ENCODE results near the gene CDCA5. TPM values are rescaled to one million over a fixed set of nuclear protein-coding genes. Genes with fewer than 3 reads are reported as not detected.
A peak's percentile ranks its signal among the peaks of the same experiment; 100 is the strongest.

The CDCA5 gene
- total and polyA plus RNA-seq, 4 donors, result 1.8 to 2.7 (median 2.2) TPM

DNA sequence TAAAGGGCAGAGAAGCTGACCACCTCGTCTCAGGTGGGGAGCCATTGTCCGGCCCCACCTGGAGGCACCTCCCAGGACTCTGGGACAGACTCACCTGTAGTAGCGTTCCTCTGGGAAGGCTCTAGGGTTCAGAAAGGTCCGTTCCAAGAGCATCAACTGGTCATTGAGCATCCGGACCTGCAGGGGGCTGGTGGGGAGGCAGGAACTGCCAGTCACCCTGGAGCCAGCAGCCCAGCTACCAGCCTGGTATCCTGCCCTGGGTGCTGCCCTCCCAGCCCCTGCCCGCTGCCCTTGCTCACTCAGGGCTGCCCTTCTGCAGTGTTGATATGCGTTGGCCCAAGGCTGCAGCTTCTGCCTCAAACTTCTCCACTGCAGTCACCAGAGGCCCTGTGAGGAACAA is 38.1 kb downstream of the CDCA5 start:
- ATAC-seq (ENCODE audit: insufficient read depth, low FRiP score), result no peak
- 90 to 93% methylated on average over 7 of the region's 7 CpGs for WGBS, 2 donors
- Histone ChIP-seq H3K4me1 (ENCODE audit: control insufficient read depth in 5 of 5, insufficient read depth in 5 of 5, low read length in 5 of 5) (peaks cover 0 to 23% (median 0%) of the 10 kb centered on the region in 5 donors), H3K9me3 (ENCODE audit: control insufficient read depth in 4 of 4, insufficient read depth in 3 of 4, low read length in 3 of 4) (no peaks in the 10 kb centered on the region), H3K27ac (ENCODE audit: low read depth in 1 of 2, low read length in 1 of 2) (no peak overlapping the region), H3K36me3 (ENCODE audit: control insufficient read depth in 4 of 4, insufficient read depth in 4 of 4, low read length in 4 of 4) (peaks cover 0 to 18% (median 8%) of the 10 kb centered on the region in 4 donors), H3K4me3 (no peak overlapping the region), H3K27me3 (ENCODE audit: control insufficient read depth in 3 of 3, insufficient read depth in 3 of 3, low read length in 2 of 3) (no peaks in the 10 kb centered on the region), H3K9ac (ENCODE audit: insufficient read depth in 1 of 2, low read length in 2 of 2) (no peak overlapping the region)
- no peak for DNase-seq
- TF ChIP-seq CTCF (IDR thresholded peaks at IDR 0.05; ENCODE audit: control extremely low read depth, extremely low read depth), result no peak

GRCh38 chr11:65045061-65045460 is 38.8 kb downstream of the CDCA5 start:
- ATAC-seq (ENCODE audit: insufficient read depth, low FRiP score) (no peak), DNase-seq (no peak)
- Histone ChIP-seq H3K27me3 (ENCODE audit: control insufficient read depth in 3 of 3, insufficient read depth in 3 of 3, low read length in 2 of 3) (no peaks in the 10 kb centered on the region), H3K4me1 (ENCODE audit: control insufficient read depth in 5 of 5, insufficient read depth in 5 of 5, low read length in 5 of 5) (peaks cover 0 to 28% (median 0%) of the 10 kb centered on the region in 5 donors), H3K27ac (ENCODE audit: low read depth in 1 of 2, low read length in 1 of 2) (no peak overlapping the region), H3K9me3 (ENCODE audit: control insufficient read depth in 4 of 4, insufficient read depth in 3 of 4, low read length in 3 of 4) (no peaks in the 10 kb centered on the region), H3K4me3 (no peak overlapping the region), H3K36me3 (ENCODE audit: control insufficient read depth in 4 of 4, insufficient read depth in 4 of 4, low read length in 4 of 4) (peaks cover 0 to 18% (median 8%) of the 10 kb centered on the region in 4 donors), H3K9ac (ENCODE audit: insufficient read depth in 1 of 2, low read length in 2 of 2) (no peak overlapping the region)
- 92 to 94% methylated on average over 5 of the region's 5 CpGs for WGBS, 2 donors
- no peak for TF ChIP-seq CTCF (IDR thresholded peaks at IDR 0.05; ENCODE audit: control extremely low read depth, extremely low read depth)

GRCh38 chr11:65043881-65044501 is 39.8 kb downstream of the CDCA5 start:
- Histone ChIP-seq H3K27me3 (ENCODE audit: control insufficient read depth in 3 of 3, insufficient read depth in 3 of 3, low read length in 2 of 3) (no peaks in the 10 kb centered on the region), H3K9ac (ENCODE audit: insufficient read depth in 1 of 2, low read length in 2 of 2) (no peak overlapping the region), H3K27ac (ENCODE audit: low read depth in 1 of 2, low read length in 1 of 2) (peak overlapping the region in 1 of 2 donors; percentile 40), H3K4me1 (ENCODE audit: control insufficient read depth in 5 of 5, insufficient read depth in 5 of 5, low read length in 5 of 5) (peaks cover 0 to 28% (median 0%) of the 10 kb centered on the region in 5 donors), H3K9me3 (ENCODE audit: control insufficient read depth in 4 of 4, insufficient read depth in 3 of 4, low read length in 3 of 4) (no peaks in the 10 kb centered on the region), H3K4me3 (no peak overlapping the region), H3K36me3 (ENCODE audit: control insufficient read depth in 4 of 4, insufficient read depth in 4 of 4, low read length in 4 of 4) (peaks cover 0 to 18% (median 8%) of the 10 kb centered on the region in 4 donors)
- WGBS, 2 donors, result 73 to 78% methylated on average over 23 of the region's 23 CpGs
- peak in 1 of 3 donors; percentile 26 for DNase-seq
- no peak for TF ChIP-seq CTCF (IDR thresholded peaks at IDR 0.05; ENCODE audit: control extremely low read depth, extremely low read depth)
- peak; percentile 12 for ATAC-seq (ENCODE audit: insufficient read depth, low FRiP score)
